ENCODE measurements around the gene OSBPL5. TPM values are rescaled to one million over a fixed set of nuclear protein-coding genes. Genes with fewer than 3 reads are reported as not detected.

Gene OSBPL5
- total RNA-seq, 1 experiment from 2014 or later, result 28.4 TPM

GRCh38 chr11:3171931-3172560, 6.9 kb upstream of the OSBPL5 start:
- no TSS peak for BruUV-seq (replicated peaks)
- no peaks in the 10 kb centered on the region for H3K36me3 ChIP-seq (ENCODE audit: insufficient read depth, low read length, poor library complexity, severe bottlenecking)
- TF ChIP-seq CTCF (conservative IDR thresholded peaks at IDR 0.05; ENCODE audit: low read depth, low read length), result no peak
- no peak for TF ChIP-seq EZH2 (IDR thresholded peaks at IDR 0.05; ENCODE audit: borderline replicate concordance, low read depth, low read length, poor library complexity, severe bottlenecking)

GRCh38 chr11:3170756-3171650, 5.9 kb upstream of the OSBPL5 start:
- no peak for DNase-seq (ENCODE audit: low spot score)
- H3K27me3 ChIP-seq (replicated peaks; ENCODE audit: insufficient read depth, low read depth, low read length, poor library complexity), result no peaks in the 10 kb centered on the region
- intact Hi-C loops (cut with micrococcal nuclease; ENCODE audit: unreplicated experiment), result no loop called here
- H3K4me3 ChIP-seq (ENCODE audit: low read depth, low read length, poor library complexity, severe bottlenecking), result no peak overlapping the region
- H3K36me3 ChIP-seq (ENCODE audit: insufficient read depth, low read length, poor library complexity, severe bottlenecking), result no peaks in the 10 kb centered on the region
- CTCF ChIA-PET, result no interaction called here
- peaks cover 4% of the 10 kb centered on the region for H3K4me1 ChIP-seq (ENCODE audit: insufficient read depth, low read length, poor library complexity, severe bottlenecking)
- H3K9me3 ChIP-seq (ENCODE audit: low read depth, low read length, poor library complexity, severe bottlenecking), result no peaks in the 10 kb centered on the region
- TF ChIP-seq CTCF (conservative IDR thresholded peaks at IDR 0.05; ENCODE audit: low read depth, low read length), result no peak
- TF ChIP-seq EZH2 (IDR thresholded peaks at IDR 0.05; ENCODE audit: borderline replicate concordance, low read depth, low read length, poor library complexity, severe bottlenecking), result no peak
- no peak overlapping the region for H3K27ac ChIP-seq (ENCODE audit: low read depth, low read length, poor library complexity, severe bottlenecking)
- no TSS peak for BruUV-seq (replicated peaks)
- POLR2A ChIA-PET (ENCODE audit: low non-redundant PET), result no interaction called here

More at GRCh38 chr11:3171931-3172560, 6.9 kb upstream of the OSBPL5 start:
- Histone ChIP-seq H3K4me1 (ENCODE audit: insufficient read depth, low read length, poor library complexity, severe bottlenecking) (peaks cover 4% of the 10 kb centered on the region), H3K9me3 (ENCODE audit: low read depth, low read length, poor library complexity, severe bottlenecking) (peaks cover 9% of the 10 kb centered on the region), H3K4me3 (ENCODE audit: low read depth, low read length, poor library complexity, severe bottlenecking) (no peak overlapping the region), H3K27me3 (replicated peaks; ENCODE audit: insufficient read depth, low read depth, low read length, poor library complexity) (no peaks in the 10 kb centered on the region), H3K27ac (ENCODE audit: low read depth, low read length, poor library complexity, severe bottlenecking) (no peak overlapping the region)
- ChIA-PET POLR2A (ENCODE audit: low non-redundant PET) (no interaction called here), CTCF (no interaction called here)
- intact Hi-C loops (cut with micrococcal nuclease; ENCODE audit: unreplicated experiment), result no loop called here
- DNase-seq (ENCODE audit: low spot score), result no peak

GRCh38 chr11:3170044-3170755, 5.1 kb upstream of the OSBPL5 start:
- no peak overlapping the region for H3K4me3 ChIP-seq (ENCODE audit: low read depth, low read length, poor library complexity, severe bottlenecking)

More at GRCh38 chr11:3170044-3170755, 5.1 kb upstream of the OSBPL5 start:
- Histone ChIP-seq H3K27me3 (replicated peaks; ENCODE audit: insufficient read depth, low read depth, low read length, poor library complexity) (no peaks in the 10 kb centered on the region), H3K27ac (ENCODE audit: low read depth, low read length, poor library complexity, severe bottlenecking) (no peak overlapping the region), H3K36me3 (ENCODE audit: insufficient read depth, low read length, poor library complexity, severe bottlenecking) (no peaks in the 10 kb centered on the region), H3K4me1 (ENCODE audit: insufficient read depth, low read length, poor library complexity, severe bottlenecking) (peaks cover 10% of the 10 kb centered on the region), H3K9me3 (ENCODE audit: low read depth, low read length, poor library complexity, severe bottlenecking) (no peaks in the 10 kb centered on the region)
- DNase-seq (ENCODE audit: low spot score), result no peak
- CTCF ChIA-PET, result no interaction called here
- intact Hi-C loops (cut with micrococcal nuclease; ENCODE audit: unreplicated experiment), result no loop called here
- TF ChIP-seq CTCF (conservative IDR thresholded peaks at IDR 0.05; ENCODE audit: low read depth, low read length) (no peak), EZH2 (IDR thresholded peaks at IDR 0.05; ENCODE audit: borderline replicate concordance, low read depth, low read length, poor library complexity, severe bottlenecking) (no peak)
- POLR2A ChIA-PET (ENCODE audit: low non-redundant PET), result no interaction called here
- no TSS peak for BruUV-seq (replicated peaks)
